GM23338 (cell line): ENCODE data around the gene ATP9A. TPM values are rescaled to one million over a fixed set of nuclear protein-coding genes. Genes with fewer than 3 reads are reported as not detected.

Experiments
- ATAC-seq: fragments of 200-7000 bp; cut with Tn5 transposase; 3 replicates; pipeline ENCODE4 v1.9.1; 2020
- DNase-seq: peaks from one replicate; pipeline ENCODE4 v3.0.0-alpha.2; 2015; ENCODE audit warnings: low spot score
- H2AFZ ChIP-seq: fragments of 200-600 bp; sonication (generic); 2 replicates; pipeline ENCODE4 v1.8.0; 2016; ENCODE audit warnings: antibody characterized with exemption, mild to moderate bottlenecking, moderate library complexity
- H3F3A ChIP-seq: fragments of 200-600 bp; sonication (generic); replicated peaks from 2 replicates; pipeline ENCODE4 v1.8.0; 2017; ENCODE audit warnings: antibody characterized with exemption, mixed run types, low read depth
- H3K27ac ChIP-seq: fragments of 200-600 bp; sonication (generic); 2 replicates; pipeline ENCODE4 v1.6.1; 2016; ENCODE audit warnings: low read depth
- H3K27me3 ChIP-seq: fragments of 200-600 bp; sonication (generic); 2 replicates; pipeline ENCODE4 v1.8.0; 2016; ENCODE audit warnings: mild to moderate bottlenecking, mixed run types, moderate library complexity; ENCODE audit not compliant: insufficient read depth
- H3K36me3 ChIP-seq: fragments of 200-600 bp; sonication (generic); 2 replicates; pipeline ENCODE4 v1.8.0; 2016; ENCODE audit warnings: mild to moderate bottlenecking; ENCODE audit not compliant: insufficient read depth
- H3K4me1 ChIP-seq: fragments of 200-600 bp; sonication (generic); 2 replicates; pipeline ENCODE4 v1.8.0; 2016; ENCODE audit warnings: mild to moderate bottlenecking, moderate library complexity; ENCODE audit not compliant: insufficient read depth
- H3K4me2 ChIP-seq: fragments of 200-600 bp; sonication (generic); 2 replicates; pipeline ENCODE4 v1.7.1; 2017; ENCODE audit warnings: mixed run types
- H3K4me3 ChIP-seq: fragments of 200-600 bp; sonication (generic); 2 replicates; pipeline ENCODE4 v1.6.1; 2016; ENCODE audit warnings: mixed run types
- H3K79me2 ChIP-seq: fragments of 200-600 bp; sonication (generic); replicated peaks from 2 replicates; pipeline ENCODE4 v1.8.0; 2017; ENCODE audit warnings: mild to moderate bottlenecking; ENCODE audit not compliant: insufficient read depth
- H3K9me2 ChIP-seq: fragments of 200-600 bp; sonication (generic); 2 replicates; pipeline ENCODE4 v1.8.0; 2017; ENCODE audit not compliant: insufficient read depth
- H4K20me1 ChIP-seq: fragments of 200-600 bp; sonication (generic); replicated peaks from 2 replicates; pipeline ENCODE4 v1.8.0; 2017; ENCODE audit warnings: mild to moderate bottlenecking; ENCODE audit not compliant: insufficient read depth
- H3K27ac Mint-ChIP-seq: 2 replicates; pipeline ENCODE4 v1.8.0; 2020; ENCODE audit warnings: inconsistent platforms, mild to moderate bottlenecking, moderate library complexity, mixed read lengths
- H3K27me3 Mint-ChIP-seq: 3 replicates; pipeline ENCODE4 v1.8.0; 2022; ENCODE audit warnings: low read depth, mild to moderate bottlenecking, moderate library complexity, mixed read lengths, inconsistent platforms; ENCODE audit not compliant: insufficient read depth, poor library complexity
- H3K36me3 Mint-ChIP-seq: 3 replicates; pipeline ENCODE4 v1.8.0; 2021; ENCODE audit warnings: low read depth, mild to moderate bottlenecking, inconsistent platforms, moderate library complexity, mixed read lengths
- H3K4me1 Mint-ChIP-seq: 3 replicates; pipeline ENCODE4 v1.8.0; 2020; ENCODE audit warnings: mild to moderate bottlenecking, inconsistent platforms, mixed read lengths
- H3K4me3 Mint-ChIP-seq: 3 replicates; pipeline ENCODE4 v1.8.0; 2021; ENCODE audit warnings: moderate library complexity, mild to moderate bottlenecking, inconsistent platforms, mixed read lengths
- H3K9me3 Mint-ChIP-seq: 3 replicates; pipeline ENCODE4 v1.8.0; 2020; ENCODE audit warnings: moderate library complexity, mild to moderate bottlenecking, inconsistent platforms, mixed read lengths
- CREB1 ChIP-seq: fragments of 250-450 bp; sonication (Bioruptor Pico); IDR thresholded peaks from 2 replicates; pipeline ENCODE4 v1.5.0; 2020; ENCODE audit warnings: low read depth, mild to moderate bottlenecking, moderate library complexity
- CTCF ChIP-seq, 2 experiments: fragments of 200-600 bp in 1 of 2; sonication (generic) in 1 of 2; conservative IDR thresholded peaks; 2 replicates each; pipeline versions ENCODE4 v1.5.1 to v1.6.1; 2016 to 2017; ENCODE audit warnings: antibody characterized with exemption in 2 of 2, low read depth in 2 of 2, mild to moderate bottlenecking in 2 of 2, moderate library complexity in 1 of 2
- ETS1 ChIP-seq: IDR thresholded peaks from 2 replicates; pipeline ENCODE4 v1.6.1; 2016; ENCODE audit warnings: antibody characterized with exemption
- EZH2 ChIP-seq: fragments of 200-600 bp; sonication (generic); IDR thresholded peaks from one replicate; pipeline ENCODE4 v1.8.0; 2017; ENCODE audit warnings: antibody characterized with exemption, mild to moderate bottlenecking, low read depth; ENCODE audit not compliant: unreplicated experiment
- EZH2phosphoT487 ChIP-seq: fragments of 200-600 bp; sonication (generic); IDR thresholded peaks from one replicate; pipeline ENCODE4 v1.8.1; 2018; ENCODE audit warnings: antibody characterized with exemption; ENCODE audit not compliant: unreplicated experiment
- JUNB ChIP-seq: IDR thresholded peaks from one replicate; pipeline ENCODE4 v1.6.1; 2016; ENCODE audit warnings: antibody characterized with exemption; ENCODE audit not compliant: unreplicated experiment
- NANOG ChIP-seq: IDR thresholded peaks from 2 replicates; pipeline ENCODE4 v1.6.1; 2016; ENCODE audit warnings: antibody characterized with exemption, borderline replicate concordance
- POLR2AphosphoS5 ChIP-seq: IDR thresholded peaks from 2 replicates; pipeline ENCODE4 v1.6.1; 2016; ENCODE audit warnings: antibody characterized with exemption, low read depth
- STAT1 ChIP-seq: IDR thresholded peaks from one replicate; pipeline ENCODE4 v1.6.1; 2016; ENCODE audit warnings: antibody characterized with exemption; ENCODE audit not compliant: unreplicated experiment
- ZNF114 ChIP-seq: fragments of 250-450 bp; sonication (Bioruptor Pico); IDR thresholded peaks from 2 replicates; pipeline ENCODE4 v1.5.0; 2020; ENCODE audit warnings: mild to moderate bottlenecking, moderate library complexity
- polyA plus RNA-seq: library from polyadenylated mRNA; unstranded; fragments of >200 nt; fragmentation: Nextera tagmentation; extraction: Ambion mirVana; gene quantifications from 2 replicates; pipeline ENCODE4 v1.2.1, GENCODE V29; 2016
- total RNA-seq: library from RNA; depleted of rRNA; stranded (reverse); fragments of >200 nt; shearing (Covaris generic); gene quantifications from 2 replicates; pipeline ENCODE4 v1.2.3, GENCODE V29; 2014

The ATP9A gene
- total and polyA plus RNA-seq, 2 experiments from 2014 or later: 0.94 to 5.9 TPM

GRCh38 chr20:51713213-51713598, 55.0 kb downstream of the ATP9A start:
- no peaks in the 10 kb centered on the region for H3K79me2 ChIP-seq
- Mint-ChIP-seq H3K9me3 (no peaks in the 10 kb centered on the region), H3K27me3 (peaks cover 6% of the 10 kb centered on the region), H3K4me3 (no peak overlapping the region), H3K4me1 (peaks cover 33% of the 10 kb centered on the region), H3K36me3 (no peaks in the 10 kb centered on the region), H3K27ac (no peak overlapping the region)
- no peaks in the 10 kb centered on the region for H4K20me1 ChIP-seq
- no peaks in the 10 kb centered on the region for H3K27me3 ChIP-seq
- H3K4me1 ChIP-seq: peaks cover 32% of the 10 kb centered on the region
- H3F3A ChIP-seq: peaks cover 3% of the 10 kb centered on the region; the same call in 1 of the 2 replicates
- no peak overlapping the region for H3K4me3 ChIP-seq
- H3K9me2 ChIP-seq: no peaks in the 10 kb centered on the region
- TF ChIP-seq EZH2 (no peak), CTCF (conservative IDR thresholded peaks at IDR 0.05; ENCODE audit: low read depth in 2 of 2) (no peak), CREB1 (CRISPR knock-in tag) (no peak), POLR2AphosphoS5 (no peak), STAT1 (no peak), ZNF114 (no peak), EZH2phosphoT487 (no peak), NANOG (no peak), JUNB (no peak), ETS1 (no peak)
- H2AFZ ChIP-seq: no peak overlapping the region
- ATAC-seq (no peak), DNase-seq (no peak)
- no peak overlapping the region for H3K27ac ChIP-seq
- H3K4me2 ChIP-seq: no peak overlapping the region
- no peaks in the 10 kb centered on the region for H3K36me3 ChIP-seq

- Mint-ChIP-seq H3K4me3 (no peak overlapping the region), H3K9me3 (no peaks in the 10 kb centered on the region), H3K36me3 (no peaks in the 10 kb centered on the region), H3K27me3 (peaks cover 6% of the 10 kb centered on the region), H3K4me1 (peaks cover 33% of the 10 kb centered on the region), H3K27ac (0 out of 2 replicates have a peak overlapping the region, but pooled peaks have one; percentile 41)
- Histone ChIP-seq H3K27me3 (no peaks in the 10 kb centered on the region), H3F3A (peaks cover 3% of the 10 kb centered on the region; the same call in 1 of the 2 replicates), H3K4me1 (peaks cover 32% of the 10 kb centered on the region), H3K36me3 (no peaks in the 10 kb centered on the region), H3K27ac (no peak overlapping the region), H2AFZ (peak overlapping the region; percentile 61; the same call in 1 of the 2 replicates), H3K4me3 (no peak overlapping the region), H3K79me2 (no peaks in the 10 kb centered on the region), H3K9me2 (no peaks in the 10 kb centered on the region), H4K20me1 (no peaks in the 10 kb centered on the region), H3K4me2 (no peak overlapping the region)
- DNase-seq (peak; percentile 81), ATAC-seq (peak; percentile 70)
- TF ChIP-seq CTCF (conservative IDR thresholded peaks at IDR 0.05; ENCODE audit: low read depth in 2 of 2): peak; percentile 66 to 80
- TF ChIP-seq EZH2phosphoT487: no peak
These were observed 55.5 kb downstream of the ATP9A start for GRCh38 chr20:51712501-51713212.
